ENCODE measurements around the gene LRRC27. TPM values are rescaled to one million over a fixed set of nuclear protein-coding genes. Genes with fewer than 3 reads are reported as not detected.
A peak's percentile ranks its signal among the peaks of the same experiment; 100 is the strongest.

The LRRC27 gene
- total RNA-seq, 2 donors from 2014 or later, result 5.8 to 6.1 TPM

GRCh38 chr10:132326344-132326889 lies 5.6 kb upstream of the LRRC27 start:
- Histone ChIP-seq H3K27me3 (no peaks in the 10 kb centered on the region), H3K4me1 (peaks cover 4% of the 10 kb centered on the region), H3K27ac (no peak overlapping the region), H3K36me3 (no peaks in the 10 kb centered on the region), H3K9me3 (no peaks in the 10 kb centered on the region), H3K9ac (ENCODE audit: low read depth in 2 of 2, low read length in 2 of 2) (no peak overlapping the region), H3K4me3 (no peak overlapping the region)
- TF ChIP-seq CTCF (IDR thresholded peaks at IDR 0.05), result no peak
- DNase-seq, result no peak
- intact Hi-C loops (cut with DNase I), result no loop called here

- DNase-seq, result no peak
- no peak overlapping the region for H3K27ac ChIP-seq
Observed at GRCh38 chr10:132326925-132327324, 5.1 kb upstream of the LRRC27 start.

GRCh38 chr10:132328106-132328505 lies 3.9 kb upstream of the LRRC27 start:
- Histone ChIP-seq H3K9ac (ENCODE audit: low read depth in 2 of 2, low read length in 2 of 2) (no peak overlapping the region), H3K9me3 (no peaks in the 10 kb centered on the region), H3K27ac (no peak overlapping the region), H3K4me3 (no peak overlapping the region), H3K36me3 (no peaks in the 10 kb centered on the region), H3K27me3 (no peaks in the 10 kb centered on the region), H3K4me1 (peaks cover 4% of the 10 kb centered on the region)
- no peak for TF ChIP-seq CTCF (IDR thresholded peaks at IDR 0.05)
- no peak for DNase-seq
- intact Hi-C loops (cut with DNase I), result no loop called here

More at GRCh38 chr10:132326925-132327324, 5.1 kb upstream of the LRRC27 start:
- H3K4me3 ChIP-seq, result no peak overlapping the region
- H3K27me3 ChIP-seq, result no peaks in the 10 kb centered on the region
- peaks cover 4% of the 10 kb centered on the region for H3K4me1 ChIP-seq
- H3K9me3 ChIP-seq, result no peaks in the 10 kb centered on the region
- no peaks in the 10 kb centered on the region for H3K36me3 ChIP-seq
- TF ChIP-seq CTCF (IDR thresholded peaks at IDR 0.05), result no peak
- intact Hi-C loops (cut with DNase I), result no loop called here
- H3K9ac ChIP-seq (ENCODE audit: low read depth in 2 of 2, low read length in 2 of 2), result no peak overlapping the region

GRCh38 chr10:132328738-132329137 lies 3.3 kb upstream of the LRRC27 start:
- Histone ChIP-seq H3K36me3 (no peaks in the 10 kb centered on the region), H3K9me3 (no peaks in the 10 kb centered on the region), H3K27me3 (no peaks in the 10 kb centered on the region), H3K4me3 (no peak overlapping the region), H3K9ac (ENCODE audit: low read depth in 2 of 2, low read length in 2 of 2) (no peak overlapping the region), H3K27ac (no peak overlapping the region), H3K4me1 (peaks cover 4% of the 10 kb centered on the region)
- no peak for TF ChIP-seq CTCF (IDR thresholded peaks at IDR 0.05)
- intact Hi-C loops (cut with DNase I), result no loop called here
- DNase-seq, result no peak

GRCh38 chr10:132329565-132330485 lies 2.2 kb upstream of the LRRC27 start:
- peaks cover 4% of the 10 kb centered on the region for H3K4me1 ChIP-seq
- no peaks in the 10 kb centered on the region for H3K9me3 ChIP-seq
- intact Hi-C loops (cut with DNase I), result no loop called here
- no peak for TF ChIP-seq CTCF (IDR thresholded peaks at IDR 0.05)
- no peak overlapping the region for H3K4me3 ChIP-seq
- H3K36me3 ChIP-seq, result no peaks in the 10 kb centered on the region
- H3K27ac ChIP-seq, result peak overlapping the region; percentile 8
- peak overlapping the region in 1 of 2 donors; percentile 30 for H3K9ac ChIP-seq (ENCODE audit: low read depth in 2 of 2, low read length in 2 of 2)
- no peak for DNase-seq
- H3K27me3 ChIP-seq, result no peaks in the 10 kb centered on the region

Data from colonic mucosa (tissue), 4 donors.